Activated effector memory CD4-positive, alpha-beta T cell treated with anti-CD3 and anti-CD28 coated beads, Interleukin-2, amount 50 U/mL, for 16 hours (primary cell): Measurements from ENCODE around the gene SASS6.
"Not testable (repeated sequence)": the region's sequence is repeated elsewhere in the genome, so short reads cannot be mapped to it uniquely, and the experiment has no call there.

Source experiments
- DNase-seq: peaks from one replicate; pipeline ENCODE4 v3.0.0-alpha.2; 2020

The SASS6 gene

GRCh38 chr1:100107696-100108095 is 25.0 kb downstream of the SASS6 start:
- no peak for DNase-seq

- no peak for DNase-seq
These were observed 31.2 kb downstream of the SASS6 start for GRCh38 chr1:100101564-100101963.

GRCh38 chr1:100100202-100100601 is 32.5 kb downstream of the SASS6 start:
- no peak for DNase-seq

- DNase-seq: no peak
These were observed 42.3 kb downstream of the SASS6 start for GRCh38 chr1:100090471-100090870.

GRCh38 chr1:100089082-100089481 is 43.6 kb downstream of the SASS6 start:
- no peak for DNase-seq

- DNase-seq: no peak
These were observed 45.3 kb downstream of the SASS6 start for GRCh38 chr1:100087396-100087795.

- DNase-seq: no peak
These were observed 52.4 kb downstream of the SASS6 start for GRCh38 chr1:100080331-100080730.

GRCh38 chr1:100077531-100077930 is 55.2 kb downstream of the SASS6 start:
- DNase-seq: no peak

- no peak for DNase-seq
These were observed 56.0 kb downstream of the SASS6 start for GRCh38 chr1:100076744-100077143.

GRCh38 chr1:100076319-100076718 is 56.4 kb downstream of the SASS6 start:
- DNase-seq: no peak

- no peak for DNase-seq
These were observed 57.0 kb downstream of the SASS6 start for GRCh38 chr1:100075773-100076172.

- no peak for DNase-seq
These were observed 57.9 kb downstream of the SASS6 start for GRCh38 chr1:100074604-100075395.

GRCh38 chr1:100073531-100073930 is 59.2 kb downstream of the SASS6 start:
- DNase-seq: no peak

GRCh38 chr1:100070201-100070939 is 62.4 kb downstream of the SASS6 start:
- DNase-seq: no peak

- DNase-seq: no peak
These were observed 66.8 kb downstream of the SASS6 start for GRCh38 chr1:100065969-100066227.

- DNase-seq: no peak
These were observed 67.4 kb downstream of the SASS6 start for GRCh38 chr1:100065183-100065968.

- no peak for DNase-seq
These were observed 71.0 kb downstream of the SASS6 start for GRCh38 chr1:100061681-100062080.

GRCh38 chr1:100053727-100054126 is 79.0 kb downstream of the SASS6 start:
- no peak for DNase-seq

- no peak for DNase-seq
These were observed 79.6 kb downstream of the SASS6 start for GRCh38 chr1:100053119-100053518.

GRCh38 chr1:100051893-100052292 is 80.8 kb downstream of the SASS6 start:
- no peak for DNase-seq

- DNase-seq: no peak
These were observed 81.3 kb downstream of the SASS6 start for GRCh38 chr1:100051401-100051800.

- DNase-seq: no peak
These were observed 82.6 kb downstream of the SASS6 start for GRCh38 chr1:100050139-100050538.

- not testable (repeated sequence) for DNase-seq
These were observed 85.5 kb downstream of the SASS6 start for GRCh38 chr1:100047235-100047708.

GRCh38 chr1:100045206-100045605 is 87.5 kb downstream of the SASS6 start:
- DNase-seq: no peak
